Measurements from ENCODE around the gene DLL3.

DNA sequence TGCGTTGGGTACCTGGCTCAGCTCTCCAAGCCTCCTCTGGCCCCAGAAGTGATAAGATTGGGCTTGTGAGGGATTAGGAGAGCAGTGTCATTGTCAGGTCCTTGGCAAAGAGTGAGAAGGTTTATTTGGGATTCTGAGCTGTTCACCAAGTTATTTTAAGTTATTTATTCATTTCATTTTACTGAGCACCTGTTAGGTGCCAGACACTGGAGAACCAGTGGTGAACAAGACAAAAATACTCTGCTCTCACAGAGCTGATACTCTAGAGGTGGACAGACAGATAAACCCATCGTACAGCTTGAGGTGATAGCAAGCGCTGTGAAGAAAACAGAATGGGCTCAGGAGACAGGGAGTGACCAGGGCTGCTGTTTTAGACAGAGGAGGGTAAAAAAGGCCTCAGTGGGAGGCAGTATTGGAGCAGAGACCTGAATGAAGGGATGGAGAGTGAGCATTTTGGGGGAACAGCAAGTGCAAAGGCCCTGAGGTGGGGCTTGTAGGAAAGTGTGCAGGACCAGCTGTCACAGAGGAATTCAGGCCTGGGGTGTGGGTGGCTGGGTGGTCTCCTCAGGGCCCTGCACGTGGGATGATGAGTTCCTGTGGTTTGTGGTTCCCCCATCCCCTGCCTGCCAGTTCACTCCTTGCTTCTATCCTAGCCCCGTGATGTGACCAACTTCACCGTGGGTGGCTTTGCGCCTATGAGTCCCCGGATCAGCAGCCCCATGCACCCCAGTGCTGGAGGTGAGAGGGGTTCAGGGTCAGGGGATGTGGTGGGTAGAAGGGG, 26.8 kb upstream of the DLL3 start:
- TF ChIP-seq EP300 (IDR thresholded peaks at IDR 0.05): no peak
- TF ChIP-seq, protein P1, sequence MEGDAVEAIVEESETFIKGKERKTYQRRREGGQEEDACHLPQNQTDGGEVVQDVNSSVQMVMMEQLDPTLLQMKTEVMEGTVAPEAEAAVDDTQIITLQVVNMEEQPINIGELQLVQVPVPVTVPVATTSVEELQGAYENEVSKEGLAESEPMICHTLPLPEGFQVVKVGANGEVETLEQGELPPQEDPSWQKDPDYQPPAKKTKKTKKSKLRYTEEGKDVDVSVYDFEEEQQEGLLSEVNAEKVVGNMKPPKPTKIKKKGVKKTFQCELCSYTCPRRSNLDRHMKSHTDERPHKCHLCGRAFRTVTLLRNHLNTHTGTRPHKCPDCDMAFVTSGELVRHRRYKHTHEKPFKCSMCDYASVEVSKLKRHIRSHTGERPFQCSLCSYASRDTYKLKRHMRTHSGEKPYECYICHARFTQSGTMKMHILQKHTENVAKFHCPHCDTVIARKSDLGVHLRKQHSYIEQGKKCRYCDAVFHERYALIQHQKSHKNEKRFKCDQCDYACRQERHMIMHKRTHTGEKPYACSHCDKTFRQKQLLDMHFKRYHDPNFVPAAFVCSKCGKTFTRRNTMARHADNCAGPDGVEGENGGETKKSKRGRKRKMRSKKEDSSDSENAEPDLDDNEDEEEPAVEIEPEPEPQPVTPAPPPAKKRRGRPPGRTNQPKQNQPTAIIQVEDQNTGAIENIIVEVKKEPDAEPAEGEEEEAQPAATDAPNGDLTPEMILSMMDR (IDR thresholded peaks at IDR 0.05): no peak
